ENCODE results near the gene TRIM39. TPM values are rescaled to one million over a fixed set of nuclear protein-coding genes. Genes with fewer than 3 reads are reported as not detected.
A peak's percentile ranks its signal among the peaks of the same experiment; 100 is the strongest.

TRIM39 gene
- total RNA-seq, 1 donor from 2014 or later: 7.7 TPM

- no peak overlapping the region for H3K4me3 ChIP-seq
- peaks cover 73% of the 10 kb centered on the region for H3K4me1 ChIP-seq
- no peak overlapping the region for H3K27ac ChIP-seq (replicated peaks)
- H3K9me3 ChIP-seq (replicated peaks): no peaks in the 10 kb centered on the region
- H3K36me3 ChIP-seq: no peaks in the 10 kb centered on the region
- intact Hi-C loops (cut with micrococcal nuclease): no loop called here
- no peaks in the 10 kb centered on the region for H3K27me3 ChIP-seq (ENCODE audit: low read depth)
- no peak for TF ChIP-seq CTCF (IDR thresholded peaks at IDR 0.05; ENCODE audit: borderline replicate concordance)
- no peak for DNase-seq
These were observed 2.9 kb upstream of the TRIM39 start for GRCh38 chr6:30323806-30324205.

- Histone ChIP-seq H3K4me3 (peak overlapping the region; percentile 91), H3K36me3 (peaks cover 12% of the 10 kb centered on the region), H3K4me1 (peaks cover 69% of the 10 kb centered on the region), H3K27ac (replicated peaks) (peak overlapping the region; percentile 98), H3K9me3 (replicated peaks) (no peaks in the 10 kb centered on the region), H3K27me3 (ENCODE audit: low read depth) (no peaks in the 10 kb centered on the region)
- DNase-seq: peak; percentile 26
- intact Hi-C loops (cut with micrococcal nuclease): no loop called here
- no peak for TF ChIP-seq CTCF (IDR thresholded peaks at IDR 0.05; ENCODE audit: borderline replicate concordance)
These were observed 1.4 kb upstream of the TRIM39 start for GRCh38 chr6:30325150-30325872.

GRCh38 chr6:30325873-30326525 is 728 bp upstream of the TRIM39 start:
- intact Hi-C loops (cut with micrococcal nuclease): no loop called here
- H3K36me3 ChIP-seq: peaks cover 18% of the 10 kb centered on the region
- H3K27me3 ChIP-seq (ENCODE audit: low read depth): no peaks in the 10 kb centered on the region
- H3K9me3 ChIP-seq (replicated peaks): no peaks in the 10 kb centered on the region
- peaks cover 64% of the 10 kb centered on the region for H3K4me1 ChIP-seq
- DNase-seq: no peak
- peak overlapping the region; percentile 98 for H3K27ac ChIP-seq (replicated peaks)
- no peak for TF ChIP-seq CTCF (IDR thresholded peaks at IDR 0.05; ENCODE audit: borderline replicate concordance)
- peak overlapping the region; percentile 91 for H3K4me3 ChIP-seq

- no peaks in the 10 kb centered on the region for H3K9me3 ChIP-seq (replicated peaks)
- H3K27ac ChIP-seq (replicated peaks): peak overlapping the region; percentile 98
- DNase-seq: no peak
- peaks cover 31% of the 10 kb centered on the region for H3K36me3 ChIP-seq
- no peak for TF ChIP-seq CTCF (IDR thresholded peaks at IDR 0.05; ENCODE audit: borderline replicate concordance)
- intact Hi-C loops (cut with micrococcal nuclease): no loop called here
- H3K4me3 ChIP-seq: peak overlapping the region; percentile 91
- H3K27me3 ChIP-seq (ENCODE audit: low read depth): no peaks in the 10 kb centered on the region
- H3K4me1 ChIP-seq: peaks cover 53% of the 10 kb centered on the region
These were observed 562 bp downstream of the TRIM39 start for GRCh38 chr6:30327232-30327746.

- H3K9me3 ChIP-seq (replicated peaks): no peaks in the 10 kb centered on the region
- TF ChIP-seq CTCF (IDR thresholded peaks at IDR 0.05; ENCODE audit: borderline replicate concordance): no peak
- DNase-seq: no peak
- no peak overlapping the region for H3K27ac ChIP-seq (replicated peaks)
- intact Hi-C loops (cut with micrococcal nuclease): no loop called here
- H3K4me3 ChIP-seq: no peak overlapping the region
- H3K27me3 ChIP-seq (ENCODE audit: low read depth): no peaks in the 10 kb centered on the region
- H3K4me1 ChIP-seq: peaks cover 44% of the 10 kb centered on the region
- H3K36me3 ChIP-seq: peaks cover 40% of the 10 kb centered on the region
These were observed 1.7 kb downstream of the TRIM39 start for GRCh38 chr6:30328397-30328796.

All from left ventricle myocardium inferior (tissue), 1 donor.